GM21717 (cell line): ENCODE results near the gene BAX.

Experiments used
- ATAC-seq: cut with Tn5 transposase; IDR thresholded peaks from one replicate; pipeline ENCODE4 v1.9.1; 2021; ENCODE audit warnings: mild to moderate bottlenecking, moderate library complexity; ENCODE audit not compliant: unreplicated experiment

The BAX gene

GRCh38 chr19:48977061-48977460 lies 22.4 kb downstream of the BAX start:
- no peak for ATAC-seq

DNA sequence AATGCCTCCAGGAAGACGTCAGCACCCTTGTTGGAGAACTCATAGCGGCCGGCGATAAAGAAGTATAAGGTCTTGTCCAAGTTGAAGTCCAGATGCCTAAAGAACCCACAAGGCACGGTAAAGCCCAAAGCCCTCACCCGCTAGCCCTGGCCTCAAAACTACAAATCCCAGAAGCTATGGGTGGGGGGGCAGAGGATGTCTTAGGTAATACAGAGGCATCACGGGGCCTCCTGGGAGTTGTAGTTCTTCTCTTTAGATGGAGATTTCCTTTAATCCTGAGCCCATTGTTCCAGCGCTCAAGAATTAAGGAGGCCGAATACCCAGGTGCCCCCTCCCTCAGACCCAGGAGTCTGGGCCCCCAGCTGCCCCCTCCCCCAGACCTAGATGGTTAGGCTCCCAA lies 27.6 kb downstream of the BAX start:
- ATAC-seq: no peak

DNA sequence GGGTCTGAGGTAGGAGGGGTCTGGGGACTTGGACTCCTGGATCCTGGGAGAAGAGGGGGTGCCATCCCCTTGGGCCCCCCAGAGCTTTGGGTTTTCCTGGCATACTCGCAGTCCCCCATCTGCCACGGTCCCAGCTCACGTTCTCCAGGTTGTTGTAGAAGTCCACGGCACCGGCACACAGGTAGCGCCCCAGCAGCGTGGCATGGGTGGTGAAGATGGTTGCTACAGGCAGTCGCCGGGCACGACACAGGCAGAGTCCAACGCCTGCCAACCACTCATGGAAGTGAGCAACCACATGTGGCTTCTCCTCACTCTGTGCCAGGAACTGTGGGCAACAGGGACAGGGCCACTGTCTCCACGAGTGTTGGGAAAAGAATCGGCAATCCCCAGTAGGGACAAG lies 31.0 kb downstream of the BAX start:
- ATAC-seq: no peak

GRCh38 chr19:48986211-48986610 lies 31.5 kb downstream of the BAX start:
- no peak for ATAC-seq

DNA sequence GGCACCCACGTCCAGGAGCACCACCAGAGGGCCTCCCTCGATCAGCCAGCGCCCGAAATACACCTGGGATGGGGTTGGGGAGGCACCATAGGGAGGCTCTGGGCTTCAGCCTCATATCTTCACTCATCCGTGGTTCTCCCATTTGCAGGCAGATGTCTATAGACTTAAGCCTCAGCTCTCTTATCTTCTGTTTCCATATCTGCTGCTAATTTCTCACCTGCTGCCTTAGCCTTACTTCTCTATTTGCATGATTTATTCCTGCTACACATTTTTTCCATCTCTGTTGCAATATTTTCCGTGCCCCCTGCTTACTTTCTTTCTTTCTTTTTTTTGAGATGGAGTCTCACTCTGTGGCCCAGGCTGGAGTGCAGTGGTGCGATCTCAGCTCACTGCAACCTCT lies 32.6 kb downstream of the BAX start:
- ATAC-seq: no peak

DNA sequence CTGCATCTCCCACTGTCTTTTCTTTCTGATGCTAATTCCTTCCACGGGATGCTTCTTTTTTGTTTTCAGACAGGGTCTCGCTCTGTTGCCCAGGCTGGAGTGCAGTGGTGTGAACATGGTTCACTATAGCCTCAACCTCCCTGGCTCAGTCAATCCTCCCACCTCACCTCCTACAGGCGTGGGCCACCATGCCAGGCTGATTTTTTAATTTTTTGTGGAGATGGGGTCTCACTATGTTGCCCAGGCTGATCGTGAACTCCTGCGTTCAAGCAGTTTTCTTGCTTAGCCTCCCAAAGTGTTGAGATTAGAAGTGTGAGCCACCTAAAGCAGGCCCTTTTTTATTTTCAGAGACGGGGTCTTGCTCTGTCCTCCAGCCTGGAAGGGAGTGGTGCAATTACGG lies 33.6 kb downstream of the BAX start:
- no peak for ATAC-seq

GRCh38 chr19:48988860-48989259 lies 34.2 kb downstream of the BAX start:
- ATAC-seq: no peak

- no peak for ATAC-seq
Observed at GRCh38 chr19:48989701-48990291, 35.1 kb downstream of the BAX start.

GRCh38 chr19:48990400-48990799 lies 35.7 kb downstream of the BAX start:
- ATAC-seq: no peak

- ATAC-seq: no peak
Observed at GRCh38 chr19:48991011-48991609, 36.4 kb downstream of the BAX start.

DNA sequence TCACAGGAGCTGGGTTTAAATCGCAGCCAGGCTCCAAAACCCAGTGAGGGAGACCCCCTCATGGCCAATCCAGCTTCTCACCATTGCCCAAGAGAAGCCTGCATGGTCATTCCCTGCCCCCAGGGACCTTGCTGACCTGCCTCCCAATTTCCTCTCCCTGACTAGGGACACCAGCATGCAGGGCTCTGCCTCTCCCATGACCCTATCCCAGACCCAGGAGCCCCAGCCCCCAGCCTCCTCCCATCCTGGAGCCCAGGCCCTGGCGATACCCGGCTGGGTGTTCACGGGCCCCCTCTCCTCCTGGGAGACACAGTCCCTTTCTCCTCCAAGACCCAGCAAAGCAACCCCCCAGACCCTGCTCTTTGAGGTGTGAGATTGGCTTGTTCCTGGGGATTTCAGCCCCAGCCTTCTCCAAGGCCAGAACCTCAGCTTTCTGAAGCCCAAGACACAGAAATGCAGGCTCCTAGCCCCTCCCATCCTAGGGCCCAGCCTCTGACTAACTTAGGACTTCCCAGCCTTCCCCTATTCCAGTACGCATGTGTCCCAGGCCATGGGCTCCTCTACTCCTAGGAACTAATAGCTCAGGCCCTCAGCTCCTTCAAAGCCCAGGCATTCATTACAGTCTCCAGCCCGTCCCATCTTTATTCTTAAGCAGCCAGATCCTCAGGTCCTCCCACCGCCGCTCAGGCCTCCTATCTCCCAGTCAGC lies 37.4 kb downstream of the BAX start:
- no peak for ATAC-seq

- ATAC-seq: peak; percentile 2
Observed at GRCh38 chr19:48992581-48993174, 38.0 kb downstream of the BAX start.

DNA sequence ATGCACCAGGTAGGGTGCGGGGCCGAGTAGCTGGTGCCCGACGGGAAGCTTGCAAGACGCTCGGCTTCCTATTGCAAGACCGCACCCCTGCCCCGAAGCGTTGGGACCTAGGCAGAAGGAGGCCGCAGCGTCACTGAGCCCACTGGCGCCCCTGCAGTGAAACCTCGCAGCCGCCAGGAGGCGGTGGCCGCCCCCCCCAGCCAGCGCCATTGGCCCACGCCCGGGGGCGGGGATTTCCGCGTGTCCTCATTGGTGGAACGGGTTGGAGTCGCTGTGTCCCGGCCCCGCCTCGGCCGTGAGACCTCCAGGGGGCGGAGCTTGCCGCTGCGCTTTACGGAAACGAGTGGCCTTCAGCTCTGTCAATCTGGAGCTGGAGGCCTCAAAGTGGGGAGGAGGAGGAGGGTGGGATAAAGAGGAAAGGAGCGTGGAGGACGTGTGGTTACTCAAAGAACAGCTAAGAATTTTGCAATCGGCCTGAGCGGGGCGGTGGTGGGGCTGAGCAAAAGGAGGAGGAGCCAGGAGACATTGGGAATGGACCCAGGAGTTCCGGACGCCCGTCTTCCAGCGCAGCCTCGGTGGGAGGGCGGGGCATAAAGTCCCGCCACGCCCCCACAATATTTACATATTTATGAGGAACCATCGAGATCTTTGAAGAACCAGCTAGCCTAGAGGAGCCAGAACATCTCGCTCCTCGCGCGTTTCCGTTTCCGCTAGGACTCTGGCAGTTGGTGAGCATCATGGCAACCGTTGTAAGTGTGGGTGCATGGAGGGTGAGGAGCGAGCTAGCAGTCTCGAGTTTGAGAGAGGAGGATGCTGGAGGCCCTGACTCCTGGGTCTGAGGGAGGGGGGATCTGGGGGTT lies 38.7 kb downstream of the BAX start, which contains the start of the genes GYS1 and RUVBL2:
GYS1 (minus strand) TSS at position 135 of the 860 bp plus-strand sequence. CDS start 197 bp downstream, outside the sequence.
RUVBL2 (plus strand) TSS at position 713 of the 860 bp plus-strand sequence; CDS start at position 738, 25 bp downstream.
- peak; percentile 75 for ATAC-seq

- ATAC-seq: no peak
Observed at GRCh38 chr19:48994035-48994386, 39.3 kb downstream of the BAX start.

- no peak for ATAC-seq
Observed at GRCh38 chr19:48997972-48998371, 43.3 kb downstream of the BAX start.

DNA sequence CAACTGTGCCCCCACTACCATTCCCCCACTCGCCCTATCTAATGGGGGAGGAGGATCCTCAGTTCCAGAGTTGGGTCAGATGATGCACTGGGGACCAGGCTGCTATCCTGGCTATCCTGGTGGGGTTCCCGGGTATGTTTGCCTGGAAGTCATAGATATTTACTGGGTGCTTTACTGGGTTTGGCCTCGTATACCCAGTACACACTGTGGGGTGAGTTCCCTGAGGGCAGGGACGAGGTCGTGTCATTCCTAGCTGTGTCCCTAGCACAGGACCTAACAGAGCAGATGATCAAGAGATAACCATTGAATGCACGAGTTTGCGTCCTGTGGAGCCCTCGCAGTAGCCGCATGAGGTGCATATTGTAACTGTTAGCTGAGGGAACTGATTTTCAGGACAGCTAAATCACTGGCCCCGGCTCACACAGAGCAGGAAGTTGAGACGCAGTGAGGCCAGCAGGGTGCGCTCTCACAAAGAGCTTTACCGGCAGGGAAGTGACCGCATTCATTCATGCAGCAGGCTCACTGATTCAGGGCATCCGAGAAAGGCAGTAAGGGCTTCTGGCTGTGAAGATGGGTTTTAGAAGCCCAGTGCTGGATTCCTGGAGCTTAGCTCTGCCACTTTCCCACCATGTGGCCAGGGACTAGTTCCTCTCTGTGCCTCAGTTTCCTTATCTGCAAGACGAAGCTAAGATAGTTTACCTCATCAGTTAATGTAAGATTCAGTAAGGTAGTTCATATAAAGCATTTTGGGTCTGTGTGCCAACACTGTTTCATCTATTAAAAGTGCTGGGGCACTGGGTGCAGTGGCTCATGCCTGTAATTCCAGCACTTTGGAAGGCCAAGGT lies 45.0 kb downstream of the BAX start:
- ATAC-seq: no peak

- no peak for ATAC-seq
Observed at GRCh38 chr19:49004133-49004532, 49.5 kb downstream of the BAX start.

DNA sequence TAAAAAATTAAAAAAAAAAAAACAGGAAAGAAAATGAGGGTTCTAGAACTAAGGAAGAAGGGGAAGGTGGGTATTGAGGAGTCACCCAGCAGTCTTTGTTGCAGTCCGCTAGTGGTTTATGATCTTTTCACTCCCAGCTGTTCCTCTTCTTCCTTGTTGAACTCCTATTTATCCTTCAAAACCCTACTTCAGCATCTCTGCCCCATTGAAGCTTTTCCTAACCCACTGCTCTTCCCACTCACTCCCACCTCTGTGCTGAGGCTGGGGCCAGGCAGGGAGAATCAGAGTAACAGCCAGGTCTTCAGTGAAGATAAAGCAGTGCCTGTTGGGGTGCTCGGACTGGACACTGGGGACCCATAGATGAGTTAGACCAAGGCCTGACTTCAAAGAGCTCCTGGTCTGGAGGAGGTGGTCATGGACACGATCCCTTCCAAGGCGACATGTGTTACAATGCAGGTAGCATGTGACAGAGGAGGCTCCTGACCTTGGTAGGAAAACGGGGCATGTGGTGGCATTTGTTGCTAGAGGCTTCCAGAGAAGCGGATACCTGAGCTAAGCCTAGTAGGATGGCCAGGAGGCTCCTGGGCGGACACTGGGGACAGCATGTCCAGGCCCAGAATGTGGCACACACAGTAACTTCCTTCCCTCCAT lies 50.4 kb downstream of the BAX start:
- no peak for ATAC-seq

- ATAC-seq: no peak
Observed at GRCh38 chr19:49006905-49007304, 52.2 kb downstream of the BAX start.

DNA sequence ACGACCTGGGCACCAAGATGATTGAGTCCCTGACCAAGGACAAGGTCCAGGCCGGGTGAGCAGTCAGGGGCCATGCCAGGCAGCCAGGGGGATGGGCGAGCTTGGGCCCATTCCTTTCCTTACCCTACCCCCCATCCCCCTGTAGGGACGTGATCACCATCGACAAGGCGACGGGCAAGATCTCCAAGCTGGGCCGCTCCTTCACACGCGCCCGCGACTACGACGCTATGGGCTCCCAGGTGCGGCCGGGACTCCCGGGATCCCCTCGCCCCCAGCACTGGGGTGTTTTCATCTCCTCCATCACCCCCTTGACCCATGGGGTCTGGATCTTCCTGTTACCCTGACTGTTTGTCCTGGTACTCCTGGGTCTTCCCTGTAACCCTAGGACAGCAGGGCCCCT lies 55.2 kb downstream of the BAX start:
- ATAC-seq: no peak
